ENCODE results near the gene TCF7L2.

DNA sequence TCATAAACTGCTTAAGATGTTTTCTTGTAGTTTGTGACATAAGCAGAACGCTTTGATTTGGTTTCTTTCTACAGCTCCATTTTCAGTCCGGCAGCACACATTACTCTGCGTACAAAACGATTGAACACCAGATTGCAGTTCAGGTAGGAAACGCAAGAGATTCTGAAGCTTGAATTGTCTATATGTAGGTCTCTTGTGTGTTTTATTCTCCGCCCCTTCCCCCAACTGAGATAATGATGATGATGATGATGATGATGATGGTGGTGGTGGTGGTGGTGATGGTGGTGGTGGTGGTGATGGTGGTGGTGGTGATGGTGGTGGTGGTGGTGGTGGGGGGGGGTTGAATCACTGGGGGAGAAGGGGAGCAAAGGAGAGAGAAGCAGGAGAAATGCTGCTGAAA lies 14.4 kb downstream of the TCF7L2 start:
- TF ChIP-seq, protein P1, sequence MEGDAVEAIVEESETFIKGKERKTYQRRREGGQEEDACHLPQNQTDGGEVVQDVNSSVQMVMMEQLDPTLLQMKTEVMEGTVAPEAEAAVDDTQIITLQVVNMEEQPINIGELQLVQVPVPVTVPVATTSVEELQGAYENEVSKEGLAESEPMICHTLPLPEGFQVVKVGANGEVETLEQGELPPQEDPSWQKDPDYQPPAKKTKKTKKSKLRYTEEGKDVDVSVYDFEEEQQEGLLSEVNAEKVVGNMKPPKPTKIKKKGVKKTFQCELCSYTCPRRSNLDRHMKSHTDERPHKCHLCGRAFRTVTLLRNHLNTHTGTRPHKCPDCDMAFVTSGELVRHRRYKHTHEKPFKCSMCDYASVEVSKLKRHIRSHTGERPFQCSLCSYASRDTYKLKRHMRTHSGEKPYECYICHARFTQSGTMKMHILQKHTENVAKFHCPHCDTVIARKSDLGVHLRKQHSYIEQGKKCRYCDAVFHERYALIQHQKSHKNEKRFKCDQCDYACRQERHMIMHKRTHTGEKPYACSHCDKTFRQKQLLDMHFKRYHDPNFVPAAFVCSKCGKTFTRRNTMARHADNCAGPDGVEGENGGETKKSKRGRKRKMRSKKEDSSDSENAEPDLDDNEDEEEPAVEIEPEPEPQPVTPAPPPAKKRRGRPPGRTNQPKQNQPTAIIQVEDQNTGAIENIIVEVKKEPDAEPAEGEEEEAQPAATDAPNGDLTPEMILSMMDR (IDR thresholded peaks at IDR 0.05): no peak
- TF ChIP-seq POLR2A (IDR thresholded peaks at IDR 0.05) (no peak), EP300 (IDR thresholded peaks at IDR 0.05) (no peak)

Data from ovary (tissue), 3 donors.